H9 (cell line): ENCODE results near the gene ABHD12. TPM values are rescaled to one million over a fixed set of nuclear protein-coding genes. Genes with fewer than 3 reads are reported as not detected.

Experiments
- DNase-seq: peaks from one replicate; pipeline ENCODE4 v3.0.0-alpha.2; 2017
- H2AFZ ChIP-seq: one replicate; pipeline ENCODE4 v1.6.1; 2013; ENCODE audit warnings: mild to moderate bottlenecking, low read length, control low read depth, moderate library complexity
- H2AK5ac ChIP-seq: 2 replicates; pipeline ENCODE4 v1.6.1; 2013; ENCODE audit warnings: low read length, control low read depth, mixed read lengths; ENCODE audit not compliant: insufficient read length
- H2BK120ac ChIP-seq: one replicate; pipeline ENCODE4 v1.6.1; 2013; ENCODE audit warnings: low read depth, mild to moderate bottlenecking, low read length, control low read depth, inconsistent platforms; ENCODE audit not compliant: poor library complexity, severe bottlenecking
- H2BK12ac ChIP-seq: 2 replicates; pipeline ENCODE4 v1.6.1; 2013; ENCODE audit warnings: low read length, control low read depth, mixed read lengths, low read depth; ENCODE audit not compliant: insufficient read length
- H2BK15ac ChIP-seq: 2 replicates; pipeline ENCODE4 v1.6.1; 2013; ENCODE audit warnings: low read depth, low read length, control low read depth
- H2BK20ac ChIP-seq: one replicate; pipeline ENCODE4 v1.6.1; 2013; ENCODE audit warnings: low read depth, mild to moderate bottlenecking, low read length, control low read depth, inconsistent platforms; ENCODE audit not compliant: poor library complexity, severe bottlenecking
- H2BK5ac ChIP-seq: 2 replicates; pipeline ENCODE4 v1.6.1; 2013; ENCODE audit warnings: low read length, control low read depth, mixed read lengths; ENCODE audit not compliant: insufficient read length
- H3K14ac ChIP-seq: 2 replicates; pipeline ENCODE4 v1.6.1; 2013; ENCODE audit warnings: low read length, control low read depth; ENCODE audit not compliant: insufficient read depth
- H3K18ac ChIP-seq: 2 replicates; pipeline ENCODE4 v1.6.1; 2013; ENCODE audit warnings: low read depth, mild to moderate bottlenecking, mixed read lengths, low read length, control low read depth; ENCODE audit not compliant: insufficient read length
- H3K23ac ChIP-seq: 2 replicates; pipeline ENCODE4 v1.6.1; 2013; ENCODE audit warnings: low read length, control low read depth, mixed read lengths, low read depth; ENCODE audit not compliant: insufficient read length
- H3K23me2 ChIP-seq: 2 replicates; pipeline ENCODE4 v1.6.1; 2013; ENCODE audit warnings: low read depth, mild to moderate bottlenecking, mixed read lengths, low read length, control low read depth; ENCODE audit not compliant: insufficient read length, poor library complexity, severe bottlenecking
- H3K27ac ChIP-seq: 2 replicates; pipeline ENCODE4 v1.5.1; 2013; ENCODE audit warnings: low read length, control low read depth, mixed read lengths, low read depth; ENCODE audit not compliant: insufficient read length
- H3K27me3 ChIP-seq: 2 replicates; pipeline ENCODE4 v1.6.1; 2013; ENCODE audit warnings: low read length, control low read depth, inconsistent platforms; ENCODE audit not compliant: insufficient read depth
- H3K4ac ChIP-seq: 2 replicates; pipeline ENCODE4 v1.6.1; 2013; ENCODE audit warnings: low read depth, mild to moderate bottlenecking, control low read depth, inconsistent platforms, low read length, moderate library complexity
- H3K4me1 ChIP-seq: 2 replicates; pipeline ENCODE4 v1.6.1; 2013; ENCODE audit warnings: low read length, control low read depth, inconsistent platforms; ENCODE audit not compliant: insufficient read depth
- H3K4me2 ChIP-seq: 2 replicates; pipeline ENCODE4 v1.6.1; 2013; ENCODE audit warnings: low read length, control low read depth, mixed read lengths; ENCODE audit not compliant: insufficient read length, insufficient read depth
- H3K56ac ChIP-seq: 2 replicates; pipeline ENCODE4 v1.6.1; 2013; ENCODE audit warnings: low read depth, mild to moderate bottlenecking, mixed read lengths, low read length, control low read depth; ENCODE audit not compliant: insufficient read length
- H3K79me1 ChIP-seq: 2 replicates; pipeline ENCODE4 v1.6.1; 2013; ENCODE audit warnings: low read depth, mild to moderate bottlenecking, moderate library complexity, low read length, control low read depth, inconsistent platforms; ENCODE audit not compliant: insufficient read depth, poor library complexity, severe bottlenecking
- H3K79me2 ChIP-seq: 2 replicates; pipeline ENCODE4 v1.6.1; 2013; ENCODE audit warnings: low read length, control low read depth, inconsistent platforms; ENCODE audit not compliant: insufficient read depth
- H3K9ac ChIP-seq: 2 replicates; pipeline ENCODE4 v1.6.1; 2013; ENCODE audit warnings: low read length, control low read depth, mixed read lengths; ENCODE audit not compliant: insufficient read length; ENCODE audit errors: extremely low read depth
- H3K9me3 ChIP-seq: one replicate; pipeline ENCODE4 v1.6.1; 2013; ENCODE audit warnings: low read depth, low read length, inconsistent platforms; ENCODE audit not compliant: control insufficient read depth
- H3T11ph ChIP-seq: one replicate; pipeline ENCODE4 v1.6.1; 2013; ENCODE audit warnings: mild to moderate bottlenecking, low read length, control low read depth, inconsistent platforms
- H4K20me1 ChIP-seq: one replicate; pipeline ENCODE4 v1.6.1; 2013; ENCODE audit not compliant: control insufficient read depth, insufficient read length, insufficient read depth
- H4K5ac ChIP-seq: 2 replicates; pipeline ENCODE4 v1.6.1; 2013; ENCODE audit warnings: low read depth, mild to moderate bottlenecking, mixed read lengths, low read length, control low read depth; ENCODE audit not compliant: insufficient read length
- H4K8ac ChIP-seq: replicated peaks from 2 replicates; pipeline ENCODE4 v1.6.1; 2013; ENCODE audit warnings: low read length, control low read depth, mixed read lengths, low read depth; ENCODE audit not compliant: insufficient read length
- H4K91ac ChIP-seq: 2 replicates; pipeline ENCODE4 v1.6.1; 2013; ENCODE audit warnings: low read depth, mild to moderate bottlenecking, moderate library complexity, mixed read lengths, low read length, control low read depth; ENCODE audit not compliant: insufficient read length
- H3K27ac Mint-ChIP-seq, 3 experiments: 2 replicates in 2 of 3; 3 replicates in 1 of 3; pipeline ENCODE4 v1.8.0; 2020 to 2021; ENCODE audit warnings: mixed read lengths in 3 of 3, mild to moderate bottlenecking in 1 of 3, moderate library complexity in 1 of 3
- H3K27me3 Mint-ChIP-seq: 2 replicates; pipeline ENCODE4 v1.8.0; 2021; ENCODE audit warnings: low read depth, mild to moderate bottlenecking, moderate library complexity, mixed read lengths
- H3K36me3 Mint-ChIP-seq, 3 experiments: 2 replicates in 2 of 3; 3 replicates in 1 of 3; pipeline ENCODE4 v1.8.0; 2020 to 2021; ENCODE audit warnings: low read depth in 3 of 3, mixed read lengths in 3 of 3; ENCODE audit not compliant: insufficient read depth in 1 of 3
- H3K4me1 Mint-ChIP-seq, 2 experiments: 2 replicates each; pipeline ENCODE4 v1.8.0; 2020; ENCODE audit warnings: mixed read lengths in 2 of 2
- H3K4me3 Mint-ChIP-seq, 2 experiments: 2 replicates in 1 of 2; 3 replicates in 1 of 2; pipeline ENCODE4 v1.8.0; 2020 to 2021; ENCODE audit warnings: mild to moderate bottlenecking in 2 of 2, mixed read lengths in 2 of 2, moderate library complexity in 1 of 2
- H3K9me3 Mint-ChIP-seq, 2 experiments: 2 replicates in 1 of 2; 3 replicates in 1 of 2; pipeline ENCODE4 v1.8.0; 2020; ENCODE audit warnings: mild to moderate bottlenecking in 2 of 2, mixed read lengths in 2 of 2, moderate library complexity in 1 of 2
- CTCF ChIP-seq: fragments of 200-600 bp; sonication (generic); conservative IDR thresholded peaks from 3 replicates; pipeline ENCODE4 v1.8.0; 2021; ENCODE audit warnings: antibody characterized with exemption, mild to moderate bottlenecking
- WGBS: extraction: QIAGEN DNeasy Blood & Tissue Kit; methylation state at CpG from one replicate; pipeline ENCODE4 v1.1.7; 2013; ENCODE audit warnings: missing lambda C conversion rate, low lambda C conversion rate, mixed read lengths; ENCODE audit not compliant: insufficient read length; ENCODE audit errors: extremely low coverage; 5-methylcytosine and 5-hydroxymethylcytosine counted together
- total RNA-seq: library from RNA; stranded (reverse); gene quantifications from 2 replicates; pipeline ENCODE4 v1.2.1, GENCODE V29; 2021

ABHD12 gene
- total RNA-seq, 1 experiment from 2014 or later, result 54.4 TPM

GRCh38 chr20:25277051-25277801, 113.4 kb downstream of the ABHD12 start:
- H4K20me1 ChIP-seq, result no peaks in the 10 kb centered on the region
- no peak overlapping the region for H3K18ac ChIP-seq
- H2BK5ac ChIP-seq, result no peak overlapping the region
- DNase-seq, result no peak
- no peak for TF ChIP-seq CTCF
- H3K23ac ChIP-seq, result no peak overlapping the region
- H3K79me1 ChIP-seq, result no peaks in the 10 kb centered on the region
- H2BK15ac ChIP-seq, result no peak overlapping the region
- no peak overlapping the region for H3K14ac ChIP-seq
- H3K27me3 ChIP-seq, result no peaks in the 10 kb centered on the region
- no peak overlapping the region for H2BK120ac ChIP-seq
- H3K27me3 Mint-ChIP-seq, result no peaks in the 10 kb centered on the region
- no peak overlapping the region for H3K27ac ChIP-seq
- no peaks in the 10 kb centered on the region for H3K4me1 ChIP-seq
- H3K9ac ChIP-seq, result no peak overlapping the region
- H3K4me2 ChIP-seq, result no peak overlapping the region
- no peak overlapping the region for H3K4me3 Mint-ChIP-seq
- H3K36me3 Mint-ChIP-seq, result peaks cover 16 to 71% (median 38%) of the 10 kb centered on the region in 3 experiments; a peak in 6 of 7 replicates
- no peak overlapping the region for H4K8ac ChIP-seq
- H3T11ph ChIP-seq, result no peak overlapping the region
- peak overlapping the region in 1 of 3 experiments; percentile 88; a peak in 1 of 7 replicates for H3K27ac Mint-ChIP-seq
- H3K79me2 ChIP-seq, result no peaks in the 10 kb centered on the region
- no peak overlapping the region for H3K56ac ChIP-seq
- no peaks in the 10 kb centered on the region for H3K9me3 ChIP-seq
- WGBS, result no CpG with 5 or more reads among the region's 24 CpGs
- no peak overlapping the region for H2AFZ ChIP-seq
- H2BK12ac ChIP-seq, result no peak overlapping the region
- no peaks in the 10 kb centered on the region for H3K23me2 ChIP-seq
- no peak overlapping the region for H2AK5ac ChIP-seq
- H3K9me3 Mint-ChIP-seq, result no peaks in the 10 kb centered on the region; a peak in 1 of 5 replicates
- H4K91ac ChIP-seq, result no peak overlapping the region
- no peaks in the 10 kb centered on the region for H3K4me1 Mint-ChIP-seq
- no peak overlapping the region for H2BK20ac ChIP-seq
- no peak overlapping the region for H4K5ac ChIP-seq
- H3K4ac ChIP-seq, result no peak overlapping the region
